ENCODE results near the gene NDUFAF3.
"Not testable (repeated sequence)": the region's sequence is repeated elsewhere in the genome, so short reads cannot be mapped to it uniquely, and the experiment has no call there.

Gene NDUFAF3

GRCh38 chr3:49001155-49001554 lies 20.8 kb upstream of the NDUFAF3 start:
- DNase-seq: no peak

- no peak for DNase-seq
Observed at GRCh38 chr3:49004352-49005302, 17.3 kb upstream of the NDUFAF3 start.

DNA sequence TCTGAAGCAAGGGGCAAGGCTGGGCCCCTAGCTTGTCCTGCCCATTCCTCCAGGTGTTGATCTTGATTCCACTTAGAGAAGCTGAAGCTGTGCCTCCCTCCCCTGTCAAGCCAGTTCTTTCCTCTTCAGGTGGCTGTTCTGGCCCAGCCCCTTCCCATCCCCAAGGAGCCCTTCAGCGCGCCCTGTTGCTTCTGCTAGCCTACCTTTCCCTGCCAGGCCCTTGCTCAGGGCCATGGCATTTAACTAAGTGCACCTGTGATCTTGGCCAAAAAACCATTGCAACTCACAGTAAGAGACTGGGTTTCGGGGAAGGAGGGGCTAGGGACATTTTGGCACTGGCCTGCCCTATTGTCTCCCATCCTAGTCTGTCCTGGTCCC lies 16.6 kb upstream of the NDUFAF3 start:
- DNase-seq: no peak

- DNase-seq: no peak
Observed at GRCh38 chr3:49005998-49006397, 15.9 kb upstream of the NDUFAF3 start.

GRCh38 chr3:49006408-49007067 lies 15.4 kb upstream of the NDUFAF3 start:
- DNase-seq: peak; percentile 61

GRCh38 chr3:49007068-49007770 lies 14.7 kb upstream of the NDUFAF3 start, which contains the start of gene WDR6:
Gene WDR6, plus strand, starts transcription at chr3:49007391. Its CDS starts 41 bp downstream, at chr3:49007432.
- peak; percentile 95 for DNase-seq

DNA sequence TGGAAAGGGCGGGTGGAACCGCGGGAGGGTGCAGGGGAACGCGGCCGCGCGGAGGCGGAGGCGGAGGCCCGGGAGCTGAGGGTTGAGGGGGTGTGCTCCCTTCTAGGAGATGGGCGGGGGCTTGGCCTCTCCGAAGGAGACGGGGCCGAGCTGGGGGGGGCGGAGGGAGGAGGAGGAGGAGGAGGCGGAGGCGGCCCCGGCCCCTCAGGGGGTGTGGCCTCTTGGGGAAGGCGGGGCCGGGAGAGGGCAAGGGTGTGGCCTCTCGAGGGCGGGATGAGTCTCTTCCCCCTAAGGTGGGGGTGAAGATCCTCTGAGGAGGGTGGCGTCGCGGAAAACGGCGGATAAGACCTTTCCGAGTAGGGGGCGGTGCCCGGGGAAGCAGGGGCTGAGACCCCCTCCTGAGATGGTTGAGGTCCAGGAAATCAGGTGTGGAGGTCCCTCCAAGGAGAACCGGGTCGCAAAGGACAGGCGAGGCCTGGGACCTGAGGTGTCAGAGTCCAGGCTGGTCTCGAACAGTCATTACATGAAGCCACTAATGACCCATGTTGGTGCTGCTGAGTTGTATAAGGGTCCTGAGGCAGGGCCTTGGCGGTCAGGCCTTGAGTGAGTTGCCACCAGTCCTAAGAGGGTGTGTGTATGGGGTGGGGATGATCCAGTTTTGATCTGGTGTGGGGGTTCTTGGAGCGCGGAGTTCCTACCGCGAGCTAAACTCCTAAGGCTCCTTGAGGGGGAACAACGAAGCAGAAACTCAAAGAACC lies 14.0 kb upstream of the NDUFAF3 start:
- peak; percentile 92 for DNase-seq

- not testable (repeated sequence) for DNase-seq
Observed at GRCh38 chr3:49008627-49009026, 13.3 kb upstream of the NDUFAF3 start.

DNA sequence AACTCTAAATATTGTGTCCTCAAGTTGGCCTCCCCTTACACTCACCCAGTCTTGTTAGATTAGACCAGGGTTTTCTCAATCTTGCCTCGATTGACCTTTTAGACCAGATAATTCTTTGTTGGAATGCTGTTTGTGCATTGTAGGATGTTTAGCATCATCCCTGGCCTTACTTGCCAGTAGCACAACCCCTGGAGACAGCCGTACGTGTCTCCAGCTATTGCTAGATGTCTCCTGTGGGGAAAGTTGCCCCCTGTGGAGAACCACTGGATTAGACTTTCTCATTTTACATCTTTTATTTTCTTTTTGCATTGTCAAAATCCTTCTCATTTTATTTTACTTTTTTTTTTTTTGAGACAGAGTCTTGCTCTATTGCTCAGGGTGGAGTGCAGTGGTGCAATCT lies 12.5 kb upstream of the NDUFAF3 start:
- no peak for DNase-seq

DNA sequence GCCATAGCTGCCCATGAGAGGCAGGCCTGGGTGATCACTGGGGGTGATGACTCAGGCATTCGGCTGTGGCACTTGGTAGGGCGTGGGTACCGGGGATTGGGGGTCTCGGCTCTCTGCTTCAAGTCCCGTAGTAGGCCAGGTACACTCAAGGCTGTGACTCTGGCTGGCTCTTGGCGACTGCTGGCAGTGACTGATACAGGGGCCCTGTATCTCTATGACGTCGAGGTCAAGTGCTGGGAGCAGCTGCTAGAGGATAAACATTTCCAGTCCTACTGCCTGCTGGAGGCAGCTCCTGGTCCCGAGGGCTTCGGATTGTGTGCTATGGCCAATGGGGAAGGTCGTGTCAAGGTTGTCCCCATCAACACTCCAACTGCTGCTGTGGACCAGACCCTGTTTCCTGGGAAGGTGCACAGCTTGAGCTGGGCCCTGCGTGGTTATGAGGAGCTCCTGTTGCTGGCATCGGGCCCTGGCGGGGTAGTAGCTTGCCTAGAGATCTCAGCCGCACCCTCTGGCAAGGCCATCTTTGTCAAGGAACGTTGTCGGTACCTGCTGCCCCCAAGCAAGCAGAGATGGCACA lies 9.4 kb upstream of the NDUFAF3 start:
- no peak for DNase-seq

DNA sequence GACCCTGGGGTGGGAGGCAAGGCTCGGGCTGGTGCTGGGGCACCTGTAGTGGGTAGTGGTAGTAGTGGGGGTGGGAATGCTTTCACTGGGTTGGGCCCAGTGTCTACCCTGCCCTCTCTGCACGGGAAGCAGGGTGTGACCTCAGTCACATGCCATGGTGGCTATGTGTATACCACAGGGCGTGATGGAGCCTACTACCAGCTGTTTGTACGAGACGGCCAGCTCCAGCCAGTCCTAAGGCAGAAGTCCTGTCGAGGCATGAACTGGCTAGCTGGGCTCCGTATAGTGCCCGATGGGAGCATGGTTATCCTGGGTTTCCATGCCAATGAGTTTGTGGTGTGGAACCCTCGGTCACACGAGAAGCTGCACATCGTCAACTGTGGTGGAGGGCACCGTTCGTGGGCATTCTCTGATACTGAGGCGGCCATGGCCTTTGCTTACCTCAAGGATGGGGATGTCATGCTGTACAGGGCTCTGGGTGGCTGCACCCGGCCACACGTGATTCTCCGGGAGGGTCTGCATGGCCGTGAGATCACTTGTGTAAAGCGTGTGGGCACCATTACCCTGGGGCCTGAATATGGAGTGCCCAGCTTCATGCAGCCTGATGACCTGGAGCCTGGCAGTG lies 8.7 kb upstream of the NDUFAF3 start:
- DNase-seq: no peak

- no peak for DNase-seq
Observed at GRCh38 chr3:49013738-49014660, 7.9 kb upstream of the NDUFAF3 start.

DNA sequence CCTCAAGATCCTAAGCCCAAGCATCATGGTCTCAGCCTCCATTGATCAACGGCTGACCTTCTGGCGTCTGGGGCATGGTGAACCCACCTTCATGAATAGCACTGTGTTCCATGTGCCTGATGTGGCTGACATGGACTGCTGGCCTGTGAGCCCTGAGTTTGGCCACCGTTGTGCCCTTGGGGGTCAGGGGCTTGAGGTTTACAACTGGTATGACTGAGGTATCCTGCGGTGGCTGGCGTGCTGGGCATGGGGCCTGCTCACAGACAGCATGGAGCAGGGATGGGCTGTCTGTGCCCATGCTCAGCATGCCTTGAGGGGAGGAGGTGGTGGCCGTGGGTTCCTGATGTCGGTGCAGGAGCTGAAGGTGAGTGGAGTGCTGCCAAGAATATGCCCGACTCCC lies 6.8 kb upstream of the NDUFAF3 start:
- DNase-seq: no peak

DNA sequence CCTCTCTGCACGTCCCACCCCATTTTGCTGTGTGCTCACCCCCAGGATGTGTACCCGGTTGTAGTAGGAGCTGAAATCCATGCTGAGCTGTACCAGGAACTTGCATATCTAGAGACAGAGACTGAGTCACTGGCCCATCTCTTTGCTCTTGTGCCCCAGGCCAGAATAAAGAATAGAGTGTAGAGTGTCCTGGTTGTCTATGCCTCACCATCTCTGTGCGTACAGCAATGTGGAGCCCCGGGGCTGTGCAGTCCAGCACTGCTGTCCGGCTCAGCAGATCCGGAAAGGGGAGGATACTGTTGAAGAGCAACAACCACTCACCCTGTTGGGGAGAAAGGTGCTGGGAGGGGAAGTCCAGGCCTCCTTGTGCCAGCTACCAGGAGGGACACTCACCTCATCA lies 6.2 kb upstream of the NDUFAF3 start:
- no peak for DNase-seq

DNA sequence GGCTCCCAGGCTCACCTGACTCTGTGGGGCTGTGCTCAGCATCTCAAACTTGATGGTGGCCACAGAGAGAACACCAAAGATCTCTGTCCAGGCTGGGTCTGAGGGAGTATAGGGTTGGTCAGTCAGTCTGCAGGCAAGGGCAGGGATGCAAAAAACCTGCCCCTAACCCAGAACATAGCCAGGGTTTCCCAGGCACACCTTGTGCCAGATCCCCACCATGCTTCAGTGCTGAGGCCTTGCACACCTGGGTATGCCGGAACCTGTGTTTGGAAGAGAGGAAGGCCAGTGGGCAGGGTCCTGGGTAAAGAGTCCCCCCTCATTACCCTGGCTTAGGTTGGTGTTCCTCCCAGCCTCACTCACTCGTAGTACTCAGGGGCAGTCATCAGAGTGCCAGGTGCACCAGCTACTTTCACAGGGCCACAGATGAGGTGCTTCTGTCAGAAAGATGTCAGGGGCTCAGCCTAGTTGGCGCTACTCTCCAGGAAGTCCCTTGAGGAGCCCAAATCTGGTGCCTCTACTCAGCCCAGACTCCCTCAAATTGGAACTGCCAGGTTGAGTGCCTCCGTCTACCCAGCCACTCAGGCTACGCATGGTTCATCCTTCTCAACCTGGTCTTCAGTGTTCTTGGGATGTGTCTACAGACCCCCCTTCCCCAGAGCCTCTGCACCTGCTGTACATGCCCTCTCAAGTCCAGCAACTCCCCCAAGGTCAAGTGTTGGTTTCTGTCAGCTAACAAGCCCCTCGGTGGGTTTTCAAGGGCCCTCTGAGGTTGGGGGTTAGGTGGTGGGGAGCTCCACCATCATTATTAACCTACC lies 5.3 kb upstream of the NDUFAF3 start:
- DNase-seq: no peak

DNA sequence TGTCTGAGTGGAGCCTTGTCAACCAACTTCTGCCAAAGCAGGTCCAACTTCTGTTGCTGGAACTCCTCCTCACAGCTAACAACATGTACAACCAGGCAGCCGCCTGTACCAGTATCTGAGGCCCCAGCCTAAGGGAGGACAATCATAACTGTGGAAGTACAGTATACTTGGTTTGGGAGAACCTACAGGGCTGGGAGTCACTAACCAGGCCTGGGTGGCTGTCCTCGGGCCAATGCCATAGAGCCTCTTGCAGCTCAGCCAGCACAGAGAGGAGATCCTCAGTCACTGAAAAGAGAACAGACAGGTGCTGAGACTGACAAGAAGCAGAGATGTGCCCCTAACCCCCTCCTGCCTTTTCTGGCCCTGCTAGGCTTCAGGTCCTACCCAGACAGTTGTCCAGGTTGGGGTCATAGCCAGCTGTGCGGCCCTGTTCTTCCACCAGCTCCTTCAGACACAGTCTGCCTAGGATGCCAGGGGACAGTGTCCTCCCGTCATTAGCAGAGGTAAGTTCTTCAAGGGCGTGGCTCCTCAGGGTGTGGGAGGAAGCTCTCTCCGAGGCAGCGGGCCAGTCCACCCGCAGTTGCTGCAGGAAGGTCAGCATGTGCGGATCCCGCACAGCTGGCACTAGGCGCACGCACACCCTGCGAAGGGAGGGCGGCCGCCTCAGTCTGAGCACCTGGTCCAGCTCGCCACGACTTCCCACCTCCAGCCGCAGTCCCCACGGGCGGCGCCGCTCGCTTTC lies 4.5 kb upstream of the NDUFAF3 start:
- DNase-seq: no peak

DNA sequence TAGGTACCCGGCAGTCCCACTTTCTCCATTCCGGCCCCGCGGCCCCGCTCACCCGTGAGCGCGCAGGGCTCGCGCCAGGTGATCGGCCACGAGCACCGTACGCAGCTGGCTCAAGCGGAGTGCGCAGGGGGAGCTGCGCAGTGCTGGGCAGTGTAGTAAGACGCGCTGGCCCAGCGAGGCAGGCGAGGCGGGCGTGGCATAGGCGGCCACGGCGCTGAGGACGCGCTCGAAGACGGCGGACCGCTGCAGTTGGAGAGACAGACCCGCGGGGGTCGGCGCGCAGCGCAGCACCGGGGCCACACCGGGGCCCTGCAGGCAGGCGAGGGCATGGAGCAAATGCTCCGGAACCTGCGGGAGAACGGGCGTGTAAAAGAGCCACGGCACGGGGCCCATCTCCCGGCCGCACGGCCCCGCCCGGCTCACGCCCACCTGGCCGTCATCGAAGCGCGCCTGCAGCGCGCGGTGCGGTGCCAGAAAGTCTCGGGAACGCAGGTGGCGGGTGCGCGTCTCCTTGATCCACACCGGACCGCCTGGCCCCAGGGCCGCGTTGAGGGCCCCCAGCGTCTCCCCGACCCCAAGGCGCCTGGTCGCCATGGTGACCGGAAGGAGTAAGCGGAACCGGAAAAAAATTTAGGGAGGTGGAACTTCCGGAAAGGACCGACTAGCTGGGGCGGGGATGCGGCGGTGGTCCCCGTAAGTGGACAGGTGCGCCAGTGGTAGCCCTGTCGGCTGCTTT lies 3.8 kb upstream of the NDUFAF3 start, which contains the start of gene DALRD3:
TSS of gene DALRD3 (minus strand) at position 610 of the 736 bp plus-strand sequence. CDS start at position 594, 16 bp downstream.
- peak; percentile 78 for DNase-seq

GRCh38 chr3:49018707-49019006 lies 3.3 kb upstream of the NDUFAF3 start:
- DNase-seq: no peak

All from right forelimb (tissue), 1 donor.